Measurements from ENCODE around the gene FLYWCH1. TPM values are rescaled to one million over a fixed set of nuclear protein-coding genes. Genes with fewer than 3 reads are reported as not detected.
A peak's percentile ranks its signal among the peaks of the same experiment; 100 is the strongest.

FLYWCH1 gene
- total and polyA plus RNA-seq, 12 donors: 22.1 to 42.3 (median 32.8) TPM

DNA sequence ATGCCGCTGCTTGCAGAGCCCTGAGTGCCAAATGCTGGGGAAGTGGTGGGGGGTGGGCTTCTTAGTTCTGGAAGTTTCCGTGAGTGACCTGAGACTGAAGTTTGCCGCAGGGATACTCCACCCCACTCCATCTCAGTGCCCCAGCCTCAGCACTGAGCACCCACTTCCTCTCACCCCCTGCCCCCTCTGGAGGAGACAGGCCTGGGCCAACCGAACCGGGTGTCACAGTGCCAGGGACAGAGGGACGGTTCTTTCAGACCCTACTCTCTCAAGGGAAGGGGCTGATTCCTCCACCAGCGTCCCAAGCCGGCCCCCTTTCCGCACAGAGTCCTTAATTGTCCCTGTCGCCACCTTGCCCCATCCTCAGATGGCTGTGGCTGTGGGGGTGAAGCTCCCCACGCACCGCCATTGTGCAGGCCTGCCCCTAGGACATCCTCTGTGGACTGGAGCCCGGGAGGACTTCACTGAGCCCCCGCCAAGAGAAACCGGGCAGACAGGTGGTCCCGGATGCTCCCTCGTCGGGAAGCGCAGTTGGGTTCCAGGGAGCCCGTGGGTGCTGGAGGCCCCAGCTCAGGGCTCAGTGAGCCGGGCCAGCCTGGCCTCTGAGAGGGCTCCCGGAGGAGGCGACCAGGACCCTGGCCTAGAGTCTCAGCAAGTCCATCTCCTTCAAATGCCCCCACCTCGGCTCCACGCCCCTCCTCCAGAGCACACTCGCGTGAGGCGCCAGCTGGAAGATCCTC lies 50.8 kb downstream of the FLYWCH1 start:
- no peak overlapping the region for H3K27ac ChIP-seq
- ATAC-seq (peak in 1 of 8 donors; percentile 8), DNase-seq (no peak)
- no peaks in the 10 kb centered on the region for H3K36me3 ChIP-seq
- WGBS, 2 donors: 21 to 22% methylated on average over 28 of the region's 28 CpGs
- TF ChIP-seq, protein P1, sequence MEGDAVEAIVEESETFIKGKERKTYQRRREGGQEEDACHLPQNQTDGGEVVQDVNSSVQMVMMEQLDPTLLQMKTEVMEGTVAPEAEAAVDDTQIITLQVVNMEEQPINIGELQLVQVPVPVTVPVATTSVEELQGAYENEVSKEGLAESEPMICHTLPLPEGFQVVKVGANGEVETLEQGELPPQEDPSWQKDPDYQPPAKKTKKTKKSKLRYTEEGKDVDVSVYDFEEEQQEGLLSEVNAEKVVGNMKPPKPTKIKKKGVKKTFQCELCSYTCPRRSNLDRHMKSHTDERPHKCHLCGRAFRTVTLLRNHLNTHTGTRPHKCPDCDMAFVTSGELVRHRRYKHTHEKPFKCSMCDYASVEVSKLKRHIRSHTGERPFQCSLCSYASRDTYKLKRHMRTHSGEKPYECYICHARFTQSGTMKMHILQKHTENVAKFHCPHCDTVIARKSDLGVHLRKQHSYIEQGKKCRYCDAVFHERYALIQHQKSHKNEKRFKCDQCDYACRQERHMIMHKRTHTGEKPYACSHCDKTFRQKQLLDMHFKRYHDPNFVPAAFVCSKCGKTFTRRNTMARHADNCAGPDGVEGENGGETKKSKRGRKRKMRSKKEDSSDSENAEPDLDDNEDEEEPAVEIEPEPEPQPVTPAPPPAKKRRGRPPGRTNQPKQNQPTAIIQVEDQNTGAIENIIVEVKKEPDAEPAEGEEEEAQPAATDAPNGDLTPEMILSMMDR (IDR thresholded peaks at IDR 0.05): no peak
- intact Hi-C loops (cut with DNase I): loop anchor here in 1 of 10 donors (2.0 kb wide), 1 partner anchor 18 kb away; the partner anchor contains the start of gene PKMYT1
- no peaks in the 10 kb centered on the region for H3K9me3 ChIP-seq
- H3K27me3 ChIP-seq: peaks cover 55 to 99% (median 91%) of the 10 kb centered on the region in 7 donors
- peaks cover 16 to 45% (median 31%) of the 10 kb centered on the region in 9 donors for H3K4me1 ChIP-seq
- H3K4me3 ChIP-seq: peak overlapping the region in 1 of 10 donors; percentile 21

DNA sequence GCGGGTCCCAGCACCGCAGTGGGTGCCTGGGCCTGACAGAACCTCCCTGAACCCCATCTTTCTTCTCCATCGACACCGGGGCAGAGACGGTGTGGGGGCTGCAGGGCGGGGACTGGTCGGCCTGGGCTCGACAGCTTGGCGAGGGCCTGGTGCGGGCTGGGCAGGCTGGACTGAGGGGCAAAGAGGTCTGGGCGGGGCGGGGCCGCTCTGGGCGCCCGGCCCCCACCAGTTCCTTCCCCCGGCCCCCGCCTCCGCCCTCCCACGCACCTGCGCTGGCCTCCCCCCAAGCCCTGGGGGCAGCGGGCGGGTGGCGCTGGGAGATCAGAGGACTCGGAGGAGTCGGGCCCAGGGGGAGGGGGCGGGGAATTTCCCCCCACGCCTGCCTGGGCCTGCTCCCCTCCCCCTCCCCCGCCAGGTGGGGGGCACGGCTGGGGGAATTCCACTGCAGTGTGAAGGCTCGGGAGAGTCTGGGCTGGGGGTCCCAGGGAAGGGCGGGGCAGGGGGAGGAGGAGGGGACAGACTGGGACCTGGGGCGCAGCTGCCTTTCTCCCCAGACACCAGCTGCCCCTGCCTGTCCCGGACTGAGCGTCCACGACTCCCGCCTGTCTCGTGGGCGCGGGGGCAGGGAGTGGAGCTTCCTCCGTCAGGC lies 51.5 kb downstream of the FLYWCH1 start:
- DNase-seq: no peak
- WGBS, 2 donors: 1% methylated on average over 32 to 40 of the region's 40 CpGs
- TF ChIP-seq, protein P1 (IDR thresholded peaks at IDR 0.05): no peak
- intact Hi-C loops (cut with DNase I): loop anchor here in 1 of 10 donors (2.0 kb wide), 1 partner anchor 18 kb away; the partner anchor contains the start of gene PKMYT1
- peak in 1 of 8 donors; percentile 20 for ATAC-seq
- Histone ChIP-seq H3K4me3 (peak overlapping the region in 8 of 10 donors; percentile 8 to 42 (median 41)), H3K4me1 (peaks cover 16 to 50% (median 38%) of the 10 kb centered on the region in 9 donors), H3K27ac (no peak overlapping the region), H3K36me3 (no peaks in the 10 kb centered on the region), H3K9me3 (no peaks in the 10 kb centered on the region), H3K27me3 (peaks cover 60 to 99% (median 97%) of the 10 kb centered on the region in 7 donors)

DNA sequence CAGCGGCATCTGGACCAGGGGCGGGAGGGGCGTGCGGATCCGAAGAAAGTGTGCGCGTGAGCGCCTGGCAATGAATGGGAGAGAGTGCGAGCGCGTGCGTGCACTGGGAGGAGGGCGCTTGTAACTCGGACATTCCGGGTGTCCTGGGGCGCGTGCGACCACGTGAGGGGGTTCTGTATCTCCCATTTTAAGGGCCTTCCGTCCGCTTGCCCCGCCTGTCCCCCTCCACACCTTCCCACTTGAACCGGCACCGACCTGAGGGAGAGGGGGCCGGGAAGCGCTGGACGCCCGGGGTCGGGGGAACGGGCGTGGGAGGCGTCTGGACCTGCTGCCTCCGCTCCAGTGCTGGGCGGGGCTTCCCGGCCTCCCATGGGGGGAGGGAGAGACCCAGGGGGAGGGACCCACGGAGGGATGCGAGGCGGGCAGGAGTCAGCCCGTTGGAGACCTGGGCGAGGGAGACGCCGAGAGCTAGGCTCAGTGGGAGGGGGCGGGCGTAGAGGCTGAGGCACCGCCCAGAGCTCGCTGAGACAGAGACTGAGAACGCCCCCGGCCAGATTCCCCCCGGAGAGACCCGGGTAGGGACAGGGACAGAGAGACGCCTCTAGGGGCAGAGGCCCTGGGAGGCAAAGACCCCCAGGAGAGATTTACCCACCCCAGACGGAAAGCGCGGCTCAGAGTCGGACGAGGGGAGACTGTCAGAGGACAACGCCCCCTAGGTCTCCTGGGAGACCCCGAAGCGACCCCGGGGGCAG lies 52.2 kb downstream of the FLYWCH1 start, which contains the start of gene KREMEN2:
TSS of gene KREMEN2 (plus strand) at position 553 of the 752 bp plus-strand sequence. CDS start 246 bp downstream, outside the sequence.
- ATAC-seq (no peak), DNase-seq (no peak)
- H3K4me1 ChIP-seq: peaks cover 16 to 57% (median 43%) of the 10 kb centered on the region in 9 donors
- 0 to 1% methylated on average over 59 to 60 of the region's 60 CpGs for WGBS, 2 donors
- H3K27ac ChIP-seq: no peak within 1 kb of the TSS
- peaks cover 60 to 97% (median 91%) of the 10 kb centered on the region in 7 donors for H3K27me3 ChIP-seq
- peak within 1 kb of the TSS in 9 of 10 donors; percentile 8 to 42 (median 41) for H3K4me3 ChIP-seq
- intact Hi-C loops (cut with DNase I): loop anchor here in 1 of 10 donors (2.0 kb wide), 1 partner anchor 17 kb away; the partner anchor contains the start of gene PKMYT1
- H3K36me3 ChIP-seq: no peaks in the 10 kb centered on the region
- no peaks in the 10 kb centered on the region for H3K9me3 ChIP-seq
- TF ChIP-seq, protein P1 (IDR thresholded peaks at IDR 0.05): no peak

Data from heart right ventricle (tissue), 16 donors.